ENCODE measurements around the gene RBM47. TPM values are rescaled to one million over a fixed set of nuclear protein-coding genes. Genes with fewer than 3 reads are reported as not detected.

The RBM47 gene
- total and polyA plus RNA-seq, 9 of the 15 experiments (the other 6 are each of a cell fraction or from before 2014, with no cell fraction given), result 1.4 to 6.4 (median 3.3) TPM

GRCh38 chr4:40525752-40526598, 103.7 kb downstream of the RBM47 start (continued):
- TF ChIP-seq PPARD (CRISPR knock-in tag; IDR thresholded peaks at IDR 0.05), result no peak
- no peak for TF ChIP-seq ZNF445 (CRISPR knock-in tag; IDR thresholded peaks at IDR 0.05; ENCODE audit: low read depth)
- 0 out of 2 replicates have a peak, but pooled peaks have one; percentile 63 for TF ChIP-seq ZNF175 (CRISPR knock-in tag; IDR thresholded peaks at IDR 0.05; ENCODE audit: low read depth)
- no peak for TF ChIP-seq EGR1 (conservative IDR thresholded peaks at IDR 0.05)
- no peak for TF ChIP-seq RBM14 (IDR thresholded peaks at IDR 0.05; ENCODE audit: borderline replicate concordance, insufficient read depth, low read depth, low read length)
- no peak for TF ChIP-seq ZNF197 (CRISPR knock-in tag; IDR thresholded peaks at IDR 0.05; ENCODE audit: low read depth)
- TF ChIP-seq STAG1 (CRISPR knock-in tag; IDR thresholded peaks at IDR 0.05; ENCODE audit: borderline replicate concordance), result no peak
- no peak for TF ChIP-seq HMBOX1 (IDR thresholded peaks at IDR 0.05)
- no peak for TF ChIP-seq ELF1 (tag; IDR thresholded peaks at IDR 0.05)
- TF ChIP-seq IRF9 (tag; IDR thresholded peaks at IDR 0.05), result 0 out of 2 replicates have a peak, but pooled peaks have one; percentile 21
- no peak for TF ChIP-seq ARNT (IDR thresholded peaks at IDR 0.05)
- no peak for TF ChIP-seq HBP1 (CRISPR knock-in tag; IDR thresholded peaks at IDR 0.05)
- TF ChIP-seq POLR2G (IDR thresholded peaks at IDR 0.05; ENCODE audit: low read depth, low read length), result no peak
- TF ChIP-seq ZBTB11 (CRISPR knock-in tag; IDR thresholded peaks at IDR 0.05), result no peak
- TF ChIP-seq SFPQ (IDR thresholded peaks at IDR 0.05; ENCODE audit: low read depth, low read length), result no peak
- no peak for TF ChIP-seq ZNF347 (CRISPR knock-in tag; IDR thresholded peaks at IDR 0.05; ENCODE audit: low read depth)
- TF ChIP-seq ZNF551 (CRISPR knock-in tag; IDR thresholded peaks at IDR 0.05), result no peak
